ENCODE data around the gene GALNT15.

DNA sequence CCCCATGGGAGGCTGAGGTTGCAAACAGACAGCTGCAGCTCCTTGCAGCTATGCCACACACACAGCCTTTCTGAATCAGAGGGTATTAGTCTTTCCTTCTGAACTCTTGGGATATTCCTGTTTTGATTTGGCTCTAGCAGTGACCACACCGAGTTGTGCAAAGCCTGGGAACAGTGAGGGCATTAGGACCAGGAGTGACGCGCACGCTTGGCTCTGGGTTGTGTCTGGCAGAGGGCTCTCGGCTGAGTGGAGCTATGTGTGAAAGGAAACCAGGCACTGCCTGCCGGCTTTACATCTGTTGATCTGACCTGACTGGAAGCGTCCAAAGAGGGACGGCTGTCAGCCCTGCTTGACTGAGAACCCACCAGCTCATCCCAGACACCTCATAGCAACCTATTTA, at the start of gene GALNT15:
- TF ChIP-seq, protein P1, sequence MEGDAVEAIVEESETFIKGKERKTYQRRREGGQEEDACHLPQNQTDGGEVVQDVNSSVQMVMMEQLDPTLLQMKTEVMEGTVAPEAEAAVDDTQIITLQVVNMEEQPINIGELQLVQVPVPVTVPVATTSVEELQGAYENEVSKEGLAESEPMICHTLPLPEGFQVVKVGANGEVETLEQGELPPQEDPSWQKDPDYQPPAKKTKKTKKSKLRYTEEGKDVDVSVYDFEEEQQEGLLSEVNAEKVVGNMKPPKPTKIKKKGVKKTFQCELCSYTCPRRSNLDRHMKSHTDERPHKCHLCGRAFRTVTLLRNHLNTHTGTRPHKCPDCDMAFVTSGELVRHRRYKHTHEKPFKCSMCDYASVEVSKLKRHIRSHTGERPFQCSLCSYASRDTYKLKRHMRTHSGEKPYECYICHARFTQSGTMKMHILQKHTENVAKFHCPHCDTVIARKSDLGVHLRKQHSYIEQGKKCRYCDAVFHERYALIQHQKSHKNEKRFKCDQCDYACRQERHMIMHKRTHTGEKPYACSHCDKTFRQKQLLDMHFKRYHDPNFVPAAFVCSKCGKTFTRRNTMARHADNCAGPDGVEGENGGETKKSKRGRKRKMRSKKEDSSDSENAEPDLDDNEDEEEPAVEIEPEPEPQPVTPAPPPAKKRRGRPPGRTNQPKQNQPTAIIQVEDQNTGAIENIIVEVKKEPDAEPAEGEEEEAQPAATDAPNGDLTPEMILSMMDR (conservative IDR thresholded peaks at IDR 0.05; ENCODE audit: low read length) = no peak
- no peak for TF ChIP-seq EZH2phosphoT487 (IDR thresholded peaks at IDR 0.05; ENCODE audit: borderline replicate concordance)
